ENCODE measurements around the gene ZNF74. TPM values are rescaled to one million over a fixed set of nuclear protein-coding genes. Genes with fewer than 3 reads are reported as not detected.
A peak's percentile ranks its signal among the peaks of the same experiment; 100 is the strongest.
"Not testable (repeated sequence)": the region's sequence is repeated elsewhere in the genome, so short reads cannot be mapped to it uniquely, and the experiment has no call there.

ZNF74 gene
- total RNA-seq, 1 donor from 2014 or later: 19.5 TPM

GRCh38 chr22:20448630-20449029 is 54.7 kb downstream of the ZNF74 start:
- no peak for DNase-seq

GRCh38 chr22:20449819-20450550 is 56.0 kb downstream of the ZNF74 start:
- no peak for DNase-seq

- DNase-seq: no peak
Measured at GRCh38 chr22:20450551-20450906, 56.6 kb downstream of the ZNF74 start.

- not testable (repeated sequence) for DNase-seq
Measured at GRCh38 chr22:20451129-20451778, 57.3 kb downstream of the ZNF74 start.

GRCh38 chr22:20451920-20452319 is 58.0 kb downstream of the ZNF74 start:
- no peak for DNase-seq

GRCh38 chr22:20453222-20453621 is 59.3 kb downstream of the ZNF74 start:
- DNase-seq: no peak

- DNase-seq: no peak
Measured at GRCh38 chr22:20455709-20456063, 61.7 kb downstream of the ZNF74 start.

GRCh38 chr22:20456064-20456721 is 62.2 kb downstream of the ZNF74 start:
- DNase-seq: peak; percentile 91

GRCh38 chr22:20456722-20457076 is 62.7 kb downstream of the ZNF74 start:
- no peak for DNase-seq

- DNase-seq: no peak
Measured at GRCh38 chr22:20457506-20458240, 63.7 kb downstream of the ZNF74 start.

Small RNAs within 50 kb of the gene (small RNA-seq; reads per million reads assigned to genes)
- not detected for gene RNU6-225P (ENCODE audit: low replicate concordance)

Other genes starting within 250 kb of the ZNF74 start
- gene CCDC188, start 243.1 kb upstream of the ZNF74 start, total RNA-seq: 1.1 TPM
- 7.1 TPM for gene RTN4R, start 125.8 kb upstream of the ZNF74 start, total RNA-seq
- gene DGCR6L, start 74.1 kb upstream of the ZNF74 start, total RNA-seq: 37.6 TPM
- gene SCARF2, start 43.7 kb downstream of the ZNF74 start, total RNA-seq: 20.4 TPM
- gene KLHL22, start 101.6 kb downstream of the ZNF74 start, total RNA-seq: 66.2 TPM
- gene MED15, start 113.5 kb downstream of the ZNF74 start, total RNA-seq: 38.5 TPM

Data from tongue (tissue), 3 donors.